ENCODE results near the gene PUS1.

Gene PUS1

DNA sequence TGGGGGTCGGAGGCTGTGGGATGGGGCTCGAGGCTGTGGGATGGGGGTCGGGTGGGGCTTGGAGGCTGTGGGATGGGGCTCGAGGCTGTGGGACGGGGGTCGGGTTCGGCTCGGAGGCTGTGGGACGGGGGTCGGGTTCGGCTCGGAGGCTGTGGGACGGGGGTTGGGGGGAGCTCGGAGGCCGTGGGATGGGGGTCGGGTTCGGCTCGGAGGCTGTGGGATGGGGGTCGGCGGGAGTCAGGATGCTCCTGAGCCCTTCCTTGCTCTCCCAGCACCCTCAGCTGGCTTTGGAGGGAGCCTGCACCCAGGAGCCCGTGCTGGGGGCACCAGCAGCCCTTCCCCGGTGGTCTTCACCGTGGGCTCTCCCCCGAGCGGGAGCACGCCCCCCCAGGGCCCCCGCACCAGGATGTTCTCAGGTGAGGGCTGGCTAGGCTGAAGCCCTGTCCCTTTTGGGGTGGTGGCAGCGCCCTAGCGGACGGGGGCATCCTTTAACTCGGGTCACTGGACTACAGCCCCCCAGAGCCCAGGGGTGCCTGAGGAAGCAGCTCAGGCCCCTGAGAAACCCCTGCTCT is 11.9 kb upstream of the PUS1 start:
- DNase-seq = no peak

DNA sequence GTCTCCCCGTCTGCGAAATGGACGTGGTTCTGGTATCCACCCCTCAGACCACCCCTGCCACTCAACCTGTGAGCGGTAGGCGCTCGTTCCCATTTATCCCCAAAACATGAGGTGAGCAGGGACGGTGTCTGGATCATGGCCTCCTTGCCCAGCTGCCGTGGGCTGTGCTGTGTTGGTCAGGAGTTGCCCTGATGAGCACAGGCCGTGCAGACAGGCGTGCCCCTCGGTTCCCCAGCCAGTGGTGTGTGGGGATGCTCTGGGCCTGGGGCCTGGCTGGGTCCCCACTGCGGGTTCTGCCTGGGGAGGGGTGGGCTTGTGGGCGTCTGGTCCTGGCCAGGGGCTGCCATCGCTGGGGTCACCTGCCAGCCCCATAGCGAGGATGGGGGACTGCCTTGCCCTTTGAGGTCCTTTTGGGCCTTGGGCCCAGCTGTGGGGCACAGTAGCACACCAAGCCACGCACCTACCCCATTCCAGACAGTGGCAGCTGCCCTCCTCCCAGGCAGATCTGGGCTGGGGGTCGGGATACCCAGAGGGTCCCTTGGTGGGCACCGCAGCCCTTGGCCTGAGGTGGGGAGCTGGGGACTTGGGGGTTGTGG is 11.3 kb upstream of the PUS1 start:
- no peak for DNase-seq

DNA sequence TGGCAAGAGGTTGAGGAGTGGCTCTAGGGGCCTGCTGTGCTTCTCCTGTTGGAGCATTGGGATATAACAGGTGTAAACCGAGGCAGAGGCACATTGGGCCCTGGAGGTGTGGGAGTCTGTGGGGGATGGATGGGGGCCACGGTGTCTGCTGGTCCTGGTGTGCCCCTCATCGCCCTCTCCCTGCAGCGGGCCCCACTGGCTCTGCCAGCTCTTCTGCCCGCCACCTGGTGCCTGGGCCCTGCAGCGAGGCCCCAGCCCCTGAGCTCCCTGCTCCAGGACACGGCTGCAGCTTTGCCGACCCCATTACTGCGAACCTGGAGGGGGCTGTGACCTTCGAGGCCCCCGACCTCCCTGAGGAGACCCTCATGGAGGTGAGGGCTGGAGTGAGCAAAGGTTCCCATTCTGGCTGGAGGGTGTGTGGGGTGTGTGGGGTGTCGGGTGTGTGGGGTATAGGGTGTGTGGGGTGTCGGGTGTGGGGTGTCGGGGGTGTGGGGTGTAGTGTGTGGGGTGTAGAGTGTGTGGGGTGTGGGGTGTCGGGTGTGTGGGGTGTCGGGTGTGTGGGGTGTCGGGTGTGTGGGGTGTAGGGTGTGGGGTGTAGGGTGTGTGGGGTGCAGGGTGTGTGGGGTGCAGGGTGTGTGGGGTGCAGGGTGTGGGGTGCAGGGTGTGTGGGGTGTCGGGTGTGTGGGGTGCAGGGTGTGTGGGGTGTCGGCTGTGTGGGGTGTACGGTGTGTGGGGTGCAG is 10.6 kb upstream of the PUS1 start:
- DNase-seq = no peak

DNA sequence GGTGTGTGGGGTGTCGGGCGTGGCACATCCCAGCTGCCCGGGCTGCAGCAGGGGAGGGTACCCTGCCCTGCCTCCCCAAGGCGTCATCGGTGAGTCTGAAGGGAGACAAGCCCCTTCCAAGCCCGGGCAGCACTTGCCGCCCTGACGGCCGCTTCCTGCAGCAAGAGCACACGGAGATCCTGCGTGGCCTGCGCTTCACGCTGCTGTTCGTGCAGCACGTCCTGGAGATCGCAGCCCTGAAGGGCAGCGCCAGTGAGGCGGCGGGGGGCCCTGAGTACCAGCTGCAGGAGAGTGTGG is 10.1 kb upstream of the PUS1 start:
- DNase-seq = no peak

DNA sequence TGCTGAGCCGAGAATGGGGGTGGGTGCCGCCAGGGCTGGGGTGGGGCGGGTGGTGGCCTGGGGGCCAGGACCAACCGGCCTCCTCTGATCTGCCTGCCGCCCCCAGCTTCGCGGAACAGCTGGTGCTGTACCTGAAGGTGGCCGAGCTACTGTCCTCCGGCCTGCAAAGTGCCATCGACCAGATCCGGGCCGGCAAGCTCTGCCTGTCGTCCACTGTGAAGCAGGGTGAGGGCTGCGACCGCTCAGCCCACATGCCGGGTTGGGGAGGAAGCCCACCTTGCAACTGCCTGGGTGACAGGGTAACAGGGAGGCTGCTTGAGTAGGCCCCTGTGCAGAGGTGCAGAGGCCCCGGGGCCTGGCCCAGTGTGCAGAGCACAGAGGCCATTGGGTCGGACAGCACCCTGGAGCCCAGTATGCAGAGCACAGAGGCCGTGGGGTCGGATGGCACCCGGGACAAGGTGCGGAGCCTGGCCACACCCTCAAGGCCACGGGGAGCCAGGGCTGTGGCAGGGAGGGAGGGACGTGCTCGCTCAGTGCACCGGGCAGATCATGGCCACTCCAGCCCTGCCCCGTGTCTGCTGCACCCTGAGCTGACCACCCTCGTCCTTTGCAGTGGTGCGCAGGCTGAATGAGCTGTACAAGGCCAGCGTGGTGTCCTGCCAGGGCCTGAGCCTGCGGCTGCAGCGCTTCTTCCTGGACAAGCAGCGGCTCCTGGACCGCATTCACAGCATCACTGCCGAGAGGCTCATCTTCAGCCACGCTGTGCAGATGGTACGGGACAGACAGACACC is 9.5 kb upstream of the PUS1 start:
- no peak for DNase-seq

DNA sequence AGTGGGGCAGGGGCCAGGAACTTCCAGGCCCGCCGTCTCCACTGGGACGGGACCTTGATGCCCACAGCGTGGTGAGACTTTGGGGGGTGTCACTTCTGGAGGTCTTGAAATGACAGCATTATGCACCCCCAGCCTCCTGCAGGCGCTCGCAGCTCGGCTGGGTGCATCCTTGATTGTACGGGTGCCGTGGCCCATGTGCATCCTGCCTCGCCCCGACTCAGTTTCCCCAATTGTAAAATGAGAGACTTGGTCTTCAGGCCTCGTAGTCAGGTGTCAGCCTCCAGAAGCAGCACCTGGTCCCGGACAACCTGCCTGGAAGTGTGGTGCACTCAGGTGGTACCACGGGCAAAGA is 8.9 kb upstream of the PUS1 start:
- no peak for DNase-seq

DNA sequence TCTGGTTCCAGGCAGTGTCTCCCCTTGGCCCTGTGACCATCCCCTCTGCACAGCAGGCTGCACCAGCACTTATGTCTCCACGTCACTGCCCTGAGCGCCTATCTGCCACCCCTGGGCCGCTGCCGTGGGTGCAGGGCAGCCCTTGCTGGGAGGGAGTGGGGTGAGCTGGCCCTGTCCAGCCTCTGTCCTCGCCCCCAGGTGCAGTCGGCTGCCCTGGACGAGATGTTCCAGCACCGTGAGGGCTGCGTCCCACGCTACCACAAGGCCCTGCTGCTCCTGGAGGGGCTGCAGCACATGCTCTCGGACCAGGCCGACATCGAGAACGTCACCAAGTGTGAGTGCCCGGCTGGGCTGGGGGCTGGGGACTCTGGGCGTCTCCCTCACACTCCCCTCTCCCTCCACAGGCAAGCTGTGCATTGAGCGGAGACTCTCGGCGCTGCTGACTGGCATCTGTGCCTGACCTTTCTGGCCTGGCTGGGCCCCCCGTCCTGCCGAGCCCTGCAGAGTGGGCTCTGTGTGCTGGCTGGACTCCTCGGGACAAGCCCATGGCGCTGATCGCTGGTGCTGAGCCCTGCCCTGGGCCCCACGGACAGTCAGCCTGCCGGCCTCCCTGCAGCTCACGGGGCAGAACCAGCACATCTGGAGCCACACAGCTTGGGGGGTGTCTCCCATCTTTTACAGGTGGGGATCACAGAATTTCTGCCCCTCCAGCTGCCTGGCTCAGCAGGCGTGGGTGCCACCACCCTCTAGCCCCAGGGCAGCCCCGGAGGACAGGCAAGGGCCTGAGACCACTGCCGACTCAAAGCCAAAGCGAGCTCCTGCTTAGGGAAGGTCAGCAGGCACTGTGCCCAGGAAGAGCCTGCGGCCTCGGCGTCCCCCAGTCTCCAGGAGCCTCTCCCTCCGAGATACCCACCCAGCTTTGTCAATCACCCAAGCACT is 7.9 kb upstream of the PUS1 start:
- DNase-seq = no peak

DNA sequence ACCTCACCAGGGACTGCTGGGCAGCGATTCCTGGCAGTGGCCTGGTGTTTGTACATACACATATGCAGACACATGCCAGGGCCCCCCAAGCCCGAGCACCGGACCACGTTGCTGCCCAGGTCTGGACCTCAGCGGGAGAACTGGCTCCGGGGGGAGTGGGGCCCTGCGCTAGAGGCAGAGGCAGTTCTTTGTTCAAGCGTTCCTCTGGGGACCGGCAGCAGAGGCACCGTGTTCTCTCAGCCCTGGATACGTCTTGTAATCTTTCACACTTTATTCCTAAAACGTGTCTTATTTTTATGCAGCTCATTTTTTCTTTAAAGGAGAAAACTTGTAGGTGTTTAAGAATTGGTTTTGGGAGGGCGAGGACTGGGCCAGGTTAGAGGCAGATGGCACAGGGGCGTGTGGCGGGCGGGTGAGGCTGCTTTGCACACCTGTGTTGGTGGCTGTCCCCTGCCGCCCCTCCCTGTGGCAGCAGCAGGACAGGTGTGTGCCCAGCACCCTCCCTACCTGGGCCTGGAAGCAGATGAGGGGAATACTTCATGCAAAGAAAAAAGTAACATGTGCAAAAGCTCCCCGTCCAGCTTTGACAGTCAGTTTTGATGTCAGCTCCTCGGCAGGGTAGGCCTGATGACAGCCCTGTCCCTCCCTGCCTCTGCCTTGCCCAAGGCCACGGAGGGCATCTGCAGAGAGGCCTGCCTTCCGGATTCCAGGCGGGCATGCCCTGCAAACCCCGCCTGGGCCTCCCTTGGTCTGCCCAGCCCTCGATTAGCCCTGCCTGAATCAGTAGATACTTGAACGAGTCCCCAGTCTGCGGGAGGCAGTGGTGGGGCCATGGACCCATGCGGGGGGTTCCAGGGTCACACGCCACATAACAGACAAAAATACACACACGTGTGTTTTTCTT is 7.0 kb upstream of the PUS1 start:
- no peak for DNase-seq

DNA sequence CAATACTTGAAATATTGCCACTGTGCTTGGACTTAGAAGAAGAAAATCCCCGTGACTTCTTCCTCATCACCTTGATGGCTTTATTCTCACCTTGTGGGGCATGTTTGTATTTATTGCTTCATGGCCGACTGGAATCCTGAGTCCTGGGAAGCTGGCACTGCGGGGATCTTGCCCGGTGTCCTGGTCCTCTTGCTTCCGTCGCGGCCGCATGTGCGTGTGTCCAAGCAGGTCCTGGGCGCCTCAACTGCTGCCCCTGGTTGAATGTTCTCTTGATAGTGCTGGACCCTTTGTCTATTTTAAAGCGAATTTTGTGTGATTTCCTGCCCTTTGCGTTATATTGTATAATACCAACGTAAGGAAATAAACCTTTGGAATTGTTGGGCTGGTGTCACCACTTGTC is 6.3 kb upstream of the PUS1 start:
- DNase-seq = no peak

DNA sequence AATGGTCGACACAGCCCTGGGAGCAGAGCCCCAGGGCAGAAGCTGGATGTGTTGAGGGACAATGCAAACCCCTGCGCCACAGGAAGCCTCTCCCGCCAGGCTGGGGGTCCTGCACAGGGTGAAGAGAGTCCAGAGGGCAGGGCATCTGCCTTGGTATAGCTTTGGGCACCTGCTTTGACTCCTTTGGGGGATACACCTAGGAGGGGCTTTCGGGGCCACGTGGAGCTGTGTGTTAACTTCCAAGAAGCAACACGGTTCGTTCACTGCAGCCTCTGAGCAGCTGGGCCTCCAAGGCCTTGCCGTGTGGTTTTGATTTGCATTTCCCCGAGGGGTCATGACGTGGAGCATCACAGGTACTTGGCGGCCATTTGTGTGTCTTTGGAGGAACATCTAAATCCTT is 5.8 kb upstream of the PUS1 start:
- no peak for DNase-seq

DNA sequence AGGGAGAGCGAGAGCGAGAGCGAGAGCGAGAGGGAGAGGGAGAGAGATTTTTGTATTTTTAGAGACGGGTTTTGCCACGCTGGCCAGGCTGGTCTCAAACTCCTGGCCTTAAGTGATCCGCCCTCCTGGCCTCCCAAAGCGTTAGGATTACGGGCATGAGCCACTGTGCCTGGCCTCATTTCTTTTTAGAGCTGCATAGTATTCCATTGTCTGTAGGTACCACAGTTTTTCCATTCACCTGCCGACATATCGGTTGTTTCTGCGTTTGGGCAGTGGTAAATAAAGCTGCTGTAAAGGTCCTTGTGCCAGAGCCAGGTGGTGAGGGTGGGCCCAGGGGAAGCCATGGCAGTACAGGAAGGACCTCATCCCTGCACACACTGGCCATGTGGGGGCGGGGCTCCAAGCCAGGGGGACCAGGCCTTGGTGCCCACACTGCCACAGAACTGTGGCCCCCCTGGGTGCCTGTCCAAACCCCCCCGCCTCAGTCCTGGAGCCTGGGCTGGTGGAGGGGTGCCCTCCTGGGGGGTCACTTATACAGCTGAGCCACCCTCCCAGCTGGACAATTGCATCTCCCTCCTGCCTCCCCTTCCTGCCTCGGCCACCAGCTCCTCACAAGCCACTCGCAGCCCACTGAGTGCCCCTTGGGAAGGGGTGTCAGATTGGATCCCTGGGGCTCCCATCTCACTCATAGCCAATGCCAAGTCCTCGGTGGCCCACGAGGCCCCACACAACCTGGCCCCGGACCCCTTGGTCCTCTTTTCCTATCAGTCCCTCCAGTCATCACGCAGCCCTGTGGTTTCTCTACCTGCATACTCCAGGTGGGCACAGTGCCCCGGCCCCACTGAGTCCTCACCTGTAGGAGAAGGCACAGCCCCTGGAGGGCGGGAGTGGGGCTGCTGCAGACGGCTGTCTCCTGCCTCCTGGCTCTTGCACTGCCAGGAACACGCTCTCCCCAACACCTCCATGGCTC is 1.7 kb upstream of the PUS1 start:
- no peak for DNase-seq

DNA sequence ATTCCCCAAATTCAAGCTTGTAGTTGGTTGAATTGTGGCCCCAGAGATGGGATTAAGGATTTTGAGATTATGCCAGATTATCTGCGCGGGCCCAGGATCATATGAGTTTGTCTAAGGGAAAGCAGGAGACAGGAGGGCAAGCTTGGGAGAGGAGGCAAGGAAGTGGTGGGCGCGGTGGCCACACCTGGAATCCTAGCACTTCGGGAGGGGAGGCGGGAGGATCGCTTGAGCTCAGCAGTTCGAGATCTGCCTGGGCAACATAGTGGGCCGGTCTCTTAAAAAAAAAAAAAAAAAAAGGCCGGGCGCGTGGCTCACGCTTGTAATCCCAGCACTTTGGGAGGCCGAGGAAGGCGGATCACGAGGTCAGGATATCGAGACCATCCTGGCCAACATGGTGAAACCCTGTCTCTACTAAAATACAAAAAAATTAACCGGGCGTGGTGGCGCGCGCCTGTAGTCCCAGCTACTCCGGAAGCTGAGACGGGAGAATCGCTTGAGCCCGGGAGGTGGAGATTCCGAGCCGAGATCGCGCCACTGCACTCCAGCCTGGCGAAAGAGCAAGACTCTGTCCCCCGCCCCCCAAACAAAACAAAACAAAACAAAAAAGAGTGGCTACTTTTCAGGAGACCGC is 881 bp upstream of the PUS1 start:
- no peak for DNase-seq

DNA sequence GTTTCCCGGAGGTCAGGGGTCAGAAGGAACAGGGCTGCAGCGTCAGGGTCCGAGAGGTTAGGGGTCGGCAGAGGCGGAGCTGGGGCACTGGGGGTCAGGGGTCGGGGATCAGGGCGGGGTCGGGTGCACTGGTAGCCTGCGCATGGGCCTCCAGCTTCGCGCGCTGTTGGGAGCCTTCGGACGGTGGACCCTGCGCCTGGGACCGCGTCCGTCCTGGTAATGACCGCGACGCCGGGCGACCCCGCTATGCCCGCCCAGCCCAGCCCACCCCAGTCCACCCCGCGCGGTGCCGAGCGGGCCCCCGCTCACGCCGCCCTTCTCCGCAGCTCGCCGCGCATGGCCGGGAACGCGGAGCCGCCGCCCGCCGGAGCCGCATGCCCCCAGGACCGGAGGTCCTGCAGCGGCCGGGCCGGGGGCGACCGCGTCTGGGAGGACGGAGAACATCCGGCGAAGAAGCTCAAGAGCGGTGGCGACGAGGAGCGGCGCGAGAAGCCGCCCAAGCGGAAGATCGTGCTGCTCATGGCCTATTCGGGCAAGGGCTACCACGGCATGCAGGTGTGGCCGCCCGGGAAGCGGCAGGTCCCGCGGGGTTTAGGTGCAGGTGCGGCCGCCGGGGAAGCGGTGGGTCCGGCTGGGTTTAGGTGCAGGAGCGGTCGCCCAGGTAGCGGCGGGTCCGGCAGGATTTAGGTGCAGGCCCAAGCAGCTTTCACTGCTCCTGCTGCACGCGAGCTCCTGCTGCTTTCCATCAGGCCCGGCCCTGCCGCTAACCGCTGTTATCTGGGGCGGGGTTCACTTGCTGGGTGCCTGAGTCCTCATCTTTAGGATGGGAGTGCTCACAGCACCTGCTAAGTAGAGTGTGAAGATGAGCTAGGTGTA is 743 bp downstream of the PUS1 start:
- no peak for DNase-seq

DNA sequence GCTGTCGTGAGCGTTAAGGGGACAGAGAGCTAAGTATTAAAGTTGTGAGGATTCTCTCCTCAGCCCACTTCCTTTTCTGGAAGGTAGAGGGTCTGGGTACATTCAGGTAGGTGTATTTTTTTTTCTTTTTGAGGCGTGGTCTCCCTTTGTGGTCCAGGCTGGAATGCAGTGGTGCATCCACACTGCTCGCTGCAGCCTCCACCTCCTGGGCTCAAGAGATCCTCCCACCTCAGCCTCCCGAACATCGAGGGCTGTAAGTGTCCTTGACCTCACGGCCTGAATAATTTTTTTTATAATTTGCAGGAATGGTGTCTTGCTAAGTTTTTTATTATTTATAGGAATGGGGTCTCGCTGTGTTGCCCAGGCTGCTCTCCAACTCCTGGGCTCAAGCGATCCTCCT is 1.4 kb downstream of the PUS1 start:
- no peak for DNase-seq

DNA sequence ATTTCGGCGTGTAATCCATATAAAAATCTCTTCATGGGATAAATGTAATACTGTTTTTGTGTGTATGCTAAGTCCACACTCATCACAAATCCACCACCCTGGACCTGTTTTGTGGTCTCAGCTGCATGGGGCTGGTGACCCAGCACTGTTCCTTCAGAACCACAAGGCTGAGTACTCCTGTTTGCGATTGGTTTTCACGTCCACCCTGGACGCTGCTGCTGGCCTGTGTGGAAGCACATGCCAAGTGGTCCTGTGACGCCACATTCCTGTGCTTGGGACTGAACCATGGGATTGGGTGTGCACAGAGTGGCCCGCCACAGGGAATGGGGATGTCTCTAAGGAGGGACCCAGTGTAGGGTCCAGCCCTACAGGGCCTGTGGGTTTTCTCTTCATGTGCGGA is 4.3 kb downstream of the PUS1 start:
- DNase-seq = no peak

DNA sequence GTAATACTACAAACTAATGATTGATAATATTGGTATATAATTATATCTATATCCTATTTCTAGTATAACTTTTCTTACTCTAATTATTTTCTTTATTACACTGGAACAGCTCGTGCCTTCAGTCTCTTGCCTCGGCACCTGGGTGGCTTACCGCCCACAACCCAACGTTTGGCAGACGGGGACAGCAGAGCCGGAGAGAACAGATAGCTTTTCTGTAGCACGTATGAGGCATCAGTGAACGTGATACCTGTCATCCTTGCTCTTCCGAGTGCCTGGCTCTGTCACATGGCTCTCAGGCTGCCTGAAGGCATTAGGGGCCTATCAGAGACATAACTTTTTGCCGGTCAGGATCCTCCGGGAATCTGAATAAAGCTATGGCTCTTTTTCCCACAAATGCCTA is 5.5 kb downstream of the PUS1 start:
- DNase-seq = no peak

DNA sequence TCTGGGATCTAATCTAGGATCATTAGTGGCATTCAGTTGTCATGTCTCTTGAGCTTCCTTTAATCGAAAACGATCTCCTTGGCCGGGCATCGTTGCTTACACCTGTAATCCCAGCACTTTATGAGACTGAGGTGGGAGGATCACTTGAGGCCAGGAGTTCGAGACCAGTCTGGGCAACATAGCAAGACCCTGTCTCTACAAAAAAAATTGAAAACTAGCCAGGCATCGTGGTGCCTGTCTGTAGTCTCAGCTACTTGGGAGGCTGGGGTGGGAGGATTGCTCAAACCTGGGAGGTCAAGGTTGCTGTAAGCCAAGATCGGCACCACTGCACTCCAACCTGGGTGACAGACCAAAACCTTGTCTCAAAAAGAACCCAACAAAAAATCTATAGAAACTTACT is 9.0 kb downstream of the PUS1 start:
- no peak for DNase-seq

DNA sequence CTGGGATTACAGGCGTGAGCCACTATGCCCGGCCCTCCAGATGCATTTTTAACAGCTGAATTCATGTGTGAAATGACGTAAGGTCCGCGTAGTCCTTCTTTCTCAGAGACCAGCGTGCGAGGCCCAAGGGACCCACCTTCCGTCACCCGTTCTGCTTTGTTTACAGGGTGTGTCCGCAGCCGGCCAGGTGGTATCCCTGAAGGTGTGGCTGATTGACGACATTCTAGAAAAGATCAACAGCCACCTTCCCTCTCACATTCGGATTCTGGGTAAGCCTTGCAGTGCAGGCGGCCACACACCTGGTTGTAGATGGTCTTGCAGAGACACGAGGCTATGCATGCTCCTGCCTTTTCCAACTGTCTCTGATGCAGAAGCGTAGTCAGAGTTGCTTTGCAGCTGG is 9.9 kb downstream of the PUS1 start:
- no peak for DNase-seq

DNA sequence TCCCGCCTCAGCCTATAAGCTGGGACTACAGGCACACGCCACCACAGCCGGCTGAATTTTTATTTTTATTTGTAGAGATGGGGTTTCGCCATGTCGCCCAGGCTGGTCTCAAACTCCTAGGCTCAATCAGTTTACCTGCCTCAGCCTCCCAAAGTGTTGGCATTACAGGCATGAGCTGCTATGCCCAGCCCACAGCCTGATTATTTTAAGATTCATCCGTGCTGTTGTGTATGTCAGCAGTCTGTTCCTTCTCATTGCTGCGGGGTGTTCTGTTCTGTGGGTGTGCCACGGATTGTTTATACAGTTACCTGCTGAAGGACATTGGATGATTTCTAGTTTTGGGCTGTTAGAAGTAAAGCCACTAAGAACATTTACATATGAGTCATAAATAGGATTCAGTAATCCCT is 11.1 kb downstream of the PUS1 start:
- DNase-seq = no peak
